GM18498 (cell line): ENCODE results near the gene IFI27.
"Not testable (repeated sequence)": the region's sequence is repeated elsewhere in the genome, so short reads cannot be mapped to it uniquely, and the experiment has no call there.

Source experiments
- ATAC-seq: cut with Tn5 transposase; IDR thresholded peaks from one replicate; pipeline ENCODE4 v1.9.1; 2021; ENCODE audit warnings: mild to moderate bottlenecking, moderate library complexity; ENCODE audit not compliant: unreplicated experiment

IFI27 gene

GRCh38 chr14:94110552-94111181 is at the start of gene IFI27:
Gene IFI27 (plus strand): TSS chr14:94110736.
- ATAC-seq = no peak

- no peak for ATAC-seq
These were observed 48.1 kb upstream of the IFI27 start for GRCh38 chr14:94062344-94062940.

- no peak for ATAC-seq
These were observed 44.4 kb upstream of the IFI27 start for GRCh38 chr14:94066089-94066676.

- ATAC-seq = not testable (repeated sequence)
These were observed 38.5 kb upstream of the IFI27 start for GRCh38 chr14:94072076-94072475.

GRCh38 chr14:94074534-94074933 is 36.0 kb upstream of the IFI27 start:
- ATAC-seq = no peak

DNA sequence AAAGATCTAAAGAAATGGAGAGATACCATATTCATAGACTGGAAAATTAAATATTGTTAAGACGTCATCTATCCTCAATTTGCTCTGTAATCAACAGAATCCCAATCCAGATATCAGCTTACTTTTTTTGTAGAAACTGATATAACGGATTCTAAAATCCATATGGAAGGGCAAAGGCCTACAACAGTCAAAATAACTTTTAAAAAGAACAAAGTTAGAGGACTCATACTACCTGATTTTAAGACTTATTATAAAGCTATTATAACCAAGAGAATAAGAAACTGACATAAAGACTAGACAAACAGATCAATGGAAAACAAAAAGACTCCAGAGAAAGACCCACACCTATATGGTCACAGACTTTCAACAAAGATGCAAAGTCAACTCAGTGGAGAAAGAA is 35.5 kb upstream of the IFI27 start:
- no peak for ATAC-seq

GRCh38 chr14:94077111-94077821 is 33.3 kb upstream of the IFI27 start:
- no peak for ATAC-seq

DNA sequence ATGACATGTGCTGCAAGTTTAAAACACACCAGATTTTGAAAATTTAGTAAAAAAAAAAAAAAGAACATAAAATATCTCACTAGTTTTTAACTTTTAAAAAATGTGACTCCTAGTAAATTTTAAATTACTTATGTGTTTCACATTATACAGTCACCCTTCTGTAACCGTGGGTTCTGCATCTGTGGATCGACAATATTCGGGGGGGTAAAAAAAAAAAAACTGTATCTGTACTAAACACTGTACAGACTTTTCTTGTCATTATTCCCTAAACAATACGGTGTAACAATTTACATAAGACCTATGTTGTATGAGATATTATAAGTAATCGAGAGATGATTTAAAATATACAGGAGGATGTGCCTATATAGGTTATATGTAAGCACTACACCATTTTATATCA is 32.7 kb upstream of the IFI27 start:
- no peak for ATAC-seq

DNA sequence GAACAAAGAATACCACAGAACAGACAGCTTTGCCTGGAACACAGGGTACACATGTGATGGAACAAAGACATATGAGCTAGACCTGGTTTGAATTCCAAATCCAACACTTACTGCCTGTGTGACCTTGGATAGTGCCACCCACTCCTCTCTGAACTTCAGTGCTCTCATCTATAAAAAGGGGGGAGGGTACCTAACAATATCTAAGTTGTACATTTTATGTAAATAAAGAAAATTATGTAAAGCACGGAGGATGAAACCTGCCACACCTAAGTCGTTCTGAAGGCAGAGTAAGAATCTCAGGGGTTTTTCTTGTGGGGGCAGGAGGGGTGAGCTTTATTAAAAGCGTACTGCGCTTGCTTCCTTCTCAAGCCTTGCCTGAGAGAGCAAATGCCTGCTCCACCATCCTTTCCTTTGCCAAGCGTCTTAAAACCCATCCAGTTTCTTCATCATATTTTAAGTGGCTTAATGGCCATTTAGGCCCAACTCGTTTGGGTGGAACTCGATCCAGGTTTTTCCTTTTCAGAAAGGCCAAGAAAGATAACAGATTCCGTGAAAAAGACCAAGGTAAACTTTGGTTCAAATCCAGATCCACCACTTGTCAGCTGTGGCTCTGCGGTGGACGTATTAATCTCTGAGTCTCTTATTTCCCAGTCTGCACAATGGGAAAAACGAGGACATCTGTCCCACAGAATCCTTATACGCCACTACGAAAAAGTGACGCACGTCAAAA is 30.5 kb upstream of the IFI27 start:
- no peak for ATAC-seq

DNA sequence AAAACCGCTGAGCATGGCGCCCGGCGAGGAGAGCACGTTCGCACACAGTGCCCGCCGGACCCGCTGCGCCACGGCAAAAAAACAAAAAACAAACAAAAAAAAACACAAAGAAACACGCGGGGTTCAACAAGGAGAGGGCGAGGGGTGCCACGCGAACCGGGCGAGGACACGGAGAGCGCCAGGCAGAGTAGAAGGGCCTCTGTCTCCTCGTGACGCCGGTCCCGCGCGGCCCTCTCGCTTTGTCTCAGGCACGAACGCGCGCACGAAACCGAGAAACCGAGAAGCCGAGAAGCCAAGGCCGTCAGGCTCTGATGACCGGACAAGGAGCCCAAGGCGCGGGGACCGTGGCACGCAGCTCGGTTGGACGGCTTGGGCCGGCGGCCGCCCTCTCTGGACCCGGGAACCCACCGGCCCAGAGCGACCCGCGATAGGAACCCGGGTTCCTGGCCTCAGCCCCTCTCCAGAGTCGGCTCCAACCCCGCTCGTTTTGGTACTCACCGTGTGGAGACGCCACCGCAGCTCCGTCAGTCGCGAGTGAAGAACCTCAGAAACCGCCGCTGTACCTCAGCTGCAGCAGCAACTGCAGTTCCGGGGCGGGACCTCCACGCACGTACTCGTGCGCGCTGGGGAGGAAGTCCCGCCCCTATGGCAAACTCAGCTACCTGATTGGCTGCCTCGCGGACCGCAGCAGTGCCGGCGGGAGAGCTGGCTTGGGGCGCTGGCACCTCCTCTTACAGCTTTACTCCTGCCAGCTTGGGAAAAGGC is 29.7 kb upstream of the IFI27 start, which contains the start of the genes DDX24 and IFI27L1:
TSS of gene DDX24 (minus strand) at position 582 of the 765 bp plus-strand sequence. CDS start 1,460 bp downstream, outside the sequence.
TSS of gene IFI27L1 (plus strand) at position 690 of the 765 bp plus-strand sequence. CDS start 15,628 bp downstream, outside the sequence.
- ATAC-seq = peak; percentile 99

DNA sequence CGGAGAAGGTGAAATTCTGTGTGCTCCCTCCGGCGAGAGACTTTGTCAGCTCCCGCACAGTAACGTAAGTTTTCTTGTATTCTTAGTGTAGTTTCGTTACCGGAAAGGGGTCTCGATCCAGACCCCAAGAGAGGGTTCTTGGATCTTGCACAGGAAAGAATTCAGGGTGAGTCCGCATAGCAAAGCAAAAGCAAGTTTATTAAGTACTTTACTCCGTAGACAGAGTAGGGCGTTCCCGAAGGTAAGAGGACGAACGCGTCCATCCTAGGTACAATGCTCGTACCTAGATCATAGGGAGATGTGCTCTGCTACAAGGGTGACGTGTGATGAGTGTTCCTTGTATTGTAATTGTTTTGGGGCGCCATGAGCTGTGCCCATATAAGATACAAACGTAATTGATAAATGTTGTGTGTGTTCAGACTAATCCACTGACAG is 29.1 kb upstream of the IFI27 start:
- peak; percentile 31 for ATAC-seq

- ATAC-seq = no peak
These were observed 22.6 kb upstream of the IFI27 start for GRCh38 chr14:94087891-94088290.

- no peak for ATAC-seq
These were observed 22.0 kb upstream of the IFI27 start for GRCh38 chr14:94088516-94088915.

DNA sequence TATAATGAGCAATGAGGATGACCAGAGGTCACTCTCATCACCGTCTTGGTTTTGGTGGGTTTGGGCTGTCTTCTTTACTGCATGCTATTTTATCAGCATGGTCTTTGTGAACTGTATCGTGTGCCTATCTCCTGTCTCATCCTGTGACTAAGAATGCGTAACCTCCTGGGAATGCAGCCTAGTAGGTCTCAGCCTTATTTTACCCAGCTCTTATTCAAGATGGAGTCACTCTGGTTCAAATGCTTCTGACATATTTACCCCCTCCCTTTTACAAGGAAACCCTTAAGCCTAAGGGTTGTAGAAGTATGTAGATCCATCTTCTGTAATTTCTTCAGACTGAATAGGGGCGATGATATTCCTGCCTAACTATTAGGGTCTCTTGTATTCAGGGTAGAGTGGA is 21.1 kb upstream of the IFI27 start:
- ATAC-seq = no peak

DNA sequence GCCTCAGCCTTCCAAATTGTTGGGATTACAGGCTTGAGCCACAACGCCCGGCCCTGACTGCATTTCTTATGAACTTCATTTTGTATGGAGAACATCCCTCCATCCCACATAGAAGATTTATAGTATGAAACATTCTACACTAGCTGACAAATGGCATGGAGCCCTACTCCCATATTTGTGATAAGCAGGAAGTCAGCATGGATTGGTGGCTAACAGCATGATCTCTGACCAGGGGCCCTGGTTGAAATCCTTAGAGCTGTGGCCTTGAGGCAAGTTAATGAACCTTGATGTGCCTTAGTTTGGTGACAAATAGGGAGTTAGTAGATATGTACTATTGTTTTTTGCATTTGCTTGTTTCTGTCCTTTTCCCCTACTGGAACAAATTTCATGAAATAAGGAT is 17.1 kb upstream of the IFI27 start:
- no peak for ATAC-seq

GRCh38 chr14:94097091-94097490 is 13.4 kb upstream of the IFI27 start:
- no peak for ATAC-seq

- ATAC-seq = no peak
These were observed 12.1 kb upstream of the IFI27 start for GRCh38 chr14:94098326-94098992.

GRCh38 chr14:94099006-94099405 is 11.5 kb upstream of the IFI27 start:
- ATAC-seq = no peak

DNA sequence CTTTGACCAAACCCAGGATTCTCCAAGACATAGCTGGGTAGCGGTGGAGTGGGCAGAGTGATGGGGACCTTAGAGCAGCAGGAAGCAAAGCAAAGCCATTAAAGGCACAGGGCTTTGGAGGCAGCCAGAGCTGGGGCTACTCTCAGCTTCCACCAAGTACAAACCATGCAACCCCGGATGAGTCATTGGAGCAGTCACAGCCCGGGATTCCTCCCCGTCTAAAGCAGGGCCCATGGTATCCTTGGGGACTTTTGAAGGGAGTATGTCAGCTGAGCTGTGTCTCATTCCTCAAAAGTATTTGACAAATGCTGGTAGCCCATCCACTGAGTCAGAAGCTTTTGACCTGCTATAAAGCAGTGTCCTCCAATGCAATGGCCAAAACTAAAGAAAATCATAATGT is 9.7 kb upstream of the IFI27 start:
- no peak for ATAC-seq

- no peak for ATAC-seq
These were observed 8.8 kb upstream of the IFI27 start for GRCh38 chr14:94101748-94102147.
